ENCODE results near the gene YEATS4. TPM values are rescaled to one million over a fixed set of nuclear protein-coding genes. Genes with fewer than 3 reads are reported as not detected.

The YEATS4 gene
- total and polyA plus RNA-seq, 9 of the 15 experiments (the other 6 are each of a cell fraction or from before 2014, with no cell fraction given) = 25.9 to 92.2 (median 49.2) TPM

DNA sequence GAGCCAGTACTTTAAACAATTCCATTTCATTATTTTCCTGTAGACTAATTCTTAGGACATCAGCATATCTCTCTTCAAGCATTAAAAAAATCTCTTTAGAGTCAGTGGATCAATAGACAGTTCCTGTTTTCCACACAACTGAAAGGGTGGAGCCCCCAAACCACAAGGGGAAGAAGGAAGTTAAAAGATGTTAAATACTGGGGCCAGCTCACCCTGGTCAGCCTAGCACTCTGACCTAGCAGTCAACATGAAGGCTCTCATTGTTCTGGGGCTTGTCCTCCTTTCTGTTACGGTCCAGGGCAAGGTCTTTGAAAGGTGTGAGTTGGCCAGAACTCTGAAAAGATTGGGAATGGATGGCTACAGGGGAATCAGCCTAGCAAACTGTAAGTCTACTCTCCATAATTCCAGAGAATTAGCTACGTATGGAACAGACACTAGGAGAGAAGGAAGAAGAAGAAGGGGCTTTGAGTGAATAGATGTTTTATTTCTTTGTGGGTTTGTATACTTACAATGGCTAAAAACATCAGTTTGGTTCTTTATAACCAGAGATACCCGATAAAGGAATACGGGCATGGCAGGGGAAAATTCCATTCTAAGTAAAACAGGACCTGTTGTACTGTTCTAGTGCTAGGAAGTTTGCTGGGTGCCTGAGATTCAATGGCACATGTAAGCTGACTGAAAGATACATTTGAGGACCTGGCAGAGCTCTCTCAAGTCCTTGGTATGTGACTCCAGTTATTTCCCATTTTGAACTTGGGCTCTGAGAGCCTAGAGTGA lies 11.2 kb upstream of the YEATS4 start, which contains the start of gene LYZ (continued):
- peak; percentile 64; the same call in 1 of the 2 replicates for TF ChIP-seq KAT7 (CRISPR knock-in tag; IDR thresholded peaks at IDR 0.05; ENCODE audit: borderline replicate concordance)
- 0 out of 2 replicates have a peak, but pooled peaks have one; percentile 30 for TF ChIP-seq POLR2A (conservative IDR thresholded peaks at IDR 0.05)
- TF ChIP-seq BRD4 (IDR thresholded peaks at IDR 0.05) = peak; percentile 48; the same call in 1 of the 2 replicates
- TF ChIP-seq, protein P1, sequence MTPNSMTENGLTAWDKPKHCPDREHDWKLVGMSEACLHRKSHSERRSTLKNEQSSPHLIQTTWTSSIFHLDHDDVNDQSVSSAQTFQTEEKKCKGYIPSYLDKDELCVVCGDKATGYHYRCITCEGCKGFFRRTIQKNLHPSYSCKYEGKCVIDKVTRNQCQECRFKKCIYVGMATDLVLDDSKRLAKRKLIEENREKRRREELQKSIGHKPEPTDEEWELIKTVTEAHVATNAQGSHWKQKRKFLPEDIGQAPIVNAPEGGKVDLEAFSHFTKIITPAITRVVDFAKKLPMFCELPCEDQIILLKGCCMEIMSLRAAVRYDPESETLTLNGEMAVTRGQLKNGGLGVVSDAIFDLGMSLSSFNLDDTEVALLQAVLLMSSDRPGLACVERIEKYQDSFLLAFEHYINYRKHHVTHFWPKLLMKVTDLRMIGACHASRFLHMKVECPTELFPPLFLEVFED (CRISPR knock-in tag; conservative IDR thresholded peaks at IDR 0.05) = no peak
- peak; percentile 52 for TF ChIP-seq ZNF384 (IDR thresholded peaks at IDR 0.05; ENCODE audit: low read depth, low read length)
- TF ChIP-seq ESRRA (IDR thresholded peaks at IDR 0.05; ENCODE audit: borderline replicate concordance, low read depth) = peak; percentile 42; the same call in 1 of the 2 replicates
- peak; percentile 95 for TF ChIP-seq SPI1 (IDR thresholded peaks at IDR 0.05; ENCODE audit: borderline replicate concordance, low read depth, low read length)
- 0 out of 2 replicates have a peak, but pooled peaks have one; percentile 33 for TF ChIP-seq MTA3 (IDR thresholded peaks at IDR 0.05; ENCODE audit: borderline replicate concordance)
- TF ChIP-seq, protein P2, sequence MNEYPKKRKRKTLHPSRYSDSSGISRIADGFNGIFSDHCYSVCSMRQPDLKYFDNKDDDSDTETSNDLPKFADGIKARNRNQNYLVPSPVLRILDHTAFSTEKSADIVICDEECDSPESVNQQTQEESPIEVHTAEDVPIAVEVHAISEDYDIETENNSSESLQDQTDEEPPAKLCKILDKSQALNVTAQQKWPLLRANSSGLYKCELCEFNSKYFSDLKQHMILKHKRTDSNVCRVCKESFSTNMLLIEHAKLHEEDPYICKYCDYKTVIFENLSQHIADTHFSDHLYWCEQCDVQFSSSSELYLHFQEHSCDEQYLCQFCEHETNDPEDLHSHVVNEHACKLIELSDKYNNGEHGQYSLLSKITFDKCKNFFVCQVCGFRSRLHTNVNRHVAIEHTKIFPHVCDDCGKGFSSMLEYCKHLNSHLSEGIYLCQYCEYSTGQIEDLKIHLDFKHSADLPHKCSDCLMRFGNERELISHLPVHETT (CRISPR knock-in tag; conservative IDR thresholded peaks at IDR 0.05 in 1 of 2, IDR thresholded peaks at IDR 0.05 in 1 of 2) = no peak
- TF ChIP-seq, protein P3, sequence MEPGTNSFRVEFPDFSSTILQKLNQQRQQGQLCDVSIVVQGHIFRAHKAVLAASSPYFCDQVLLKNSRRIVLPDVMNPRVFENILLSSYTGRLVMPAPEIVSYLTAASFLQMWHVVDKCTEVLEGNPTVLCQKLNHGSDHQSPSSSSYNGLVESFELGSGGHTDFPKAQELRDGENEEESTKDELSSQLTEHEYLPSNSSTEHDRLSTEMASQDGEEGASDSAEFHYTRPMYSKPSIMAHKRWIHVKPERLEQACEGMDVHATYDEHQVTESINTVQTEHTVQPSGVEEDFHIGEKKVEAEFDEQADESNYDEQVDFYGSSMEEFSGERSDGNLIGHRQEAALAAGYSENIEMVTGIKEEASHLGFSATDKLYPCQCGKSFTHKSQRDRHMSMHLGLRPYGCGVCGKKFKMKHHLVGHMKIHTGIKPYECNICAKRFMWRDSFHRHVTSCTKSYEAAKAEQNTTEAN (CRISPR knock-in tag; IDR thresholded peaks at IDR 0.05) = no peak
- peak; percentile 34 for TF ChIP-seq TBP (optimal IDR thresholded peaks at IDR 0.05; ENCODE audit: low read depth, low read length)
- TF ChIP-seq KDM5B (IDR thresholded peaks at IDR 0.05; ENCODE audit: insufficient replicate concordance, low read depth, low read length) = peak; percentile 82
- no peak for TF ChIP-seq TAF15 (IDR thresholded peaks at IDR 0.05; ENCODE audit: low read depth, low read length)
- no peak for TF ChIP-seq TOE1 (IDR thresholded peaks at IDR 0.05; ENCODE audit: borderline replicate concordance)
- no peak for TF ChIP-seq TOE1 (CRISPR knock-in tag; IDR thresholded peaks at IDR 0.05; ENCODE audit: borderline replicate concordance, low read depth)
- TF ChIP-seq, protein P4, sequence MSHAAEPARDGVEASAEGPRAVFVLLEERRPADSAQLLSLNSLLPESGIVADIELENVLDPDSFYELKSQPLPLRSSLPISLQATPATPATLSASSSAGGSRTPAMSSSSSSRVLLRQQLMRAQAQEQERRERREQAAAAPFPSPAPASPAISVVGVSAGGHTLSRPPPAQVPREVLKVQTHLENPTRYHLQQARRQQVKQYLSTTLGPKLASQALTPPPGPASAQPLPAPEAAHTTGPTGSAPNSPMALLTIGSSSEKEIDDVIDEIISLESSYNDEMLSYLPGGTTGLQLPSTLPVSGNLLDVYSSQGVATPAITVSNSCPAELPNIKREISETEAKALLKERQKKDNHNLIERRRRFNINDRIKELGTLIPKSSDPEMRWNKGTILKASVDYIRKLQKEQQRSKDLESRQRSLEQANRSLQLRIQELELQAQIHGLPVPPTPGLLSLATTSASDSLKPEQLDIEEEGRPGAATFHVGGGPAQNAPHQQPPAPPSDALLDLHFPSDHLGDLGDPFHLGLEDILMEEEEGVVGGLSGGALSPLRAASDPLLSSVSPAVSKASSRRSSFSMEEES (CRISPR knock-in tag; IDR thresholded peaks at IDR 0.05) = no peak
- TF ChIP-seq CBFB (CRISPR knock-in tag; IDR thresholded peaks at IDR 0.05) = no peak
- TF ChIP-seq POLR2H (tag; IDR thresholded peaks at IDR 0.05; ENCODE audit: low read depth) = 0 out of 2 replicates have a peak, but pooled peaks have one; percentile 24
- TF ChIP-seq GTF2A2 (tag; IDR thresholded peaks at IDR 0.05) = no peak
- peak; percentile 60; the same call in 1 of the 2 replicates for TF ChIP-seq L3MBTL2 (IDR thresholded peaks at IDR 0.05)
- no peak for TF ChIP-seq ZNF431 (CRISPR knock-in tag; IDR thresholded peaks at IDR 0.05)
